NCI-H146 (cell line): ENCODE results near the gene TMEM131.
"Not testable (repeated sequence)": the region's sequence is repeated elsewhere in the genome, so short reads cannot be mapped to it uniquely, and the experiment has no call there.

ENCODE experiments used
- DNase-seq: peaks from one replicate; lab custom pipeline; 2025; lab: John Stamatoyannopoulos, UW

The TMEM131 gene

GRCh38 chr2:97858442-97858841 lies 137.3 kb downstream of the TMEM131 start:
- no peak for DNase-seq

DNA sequence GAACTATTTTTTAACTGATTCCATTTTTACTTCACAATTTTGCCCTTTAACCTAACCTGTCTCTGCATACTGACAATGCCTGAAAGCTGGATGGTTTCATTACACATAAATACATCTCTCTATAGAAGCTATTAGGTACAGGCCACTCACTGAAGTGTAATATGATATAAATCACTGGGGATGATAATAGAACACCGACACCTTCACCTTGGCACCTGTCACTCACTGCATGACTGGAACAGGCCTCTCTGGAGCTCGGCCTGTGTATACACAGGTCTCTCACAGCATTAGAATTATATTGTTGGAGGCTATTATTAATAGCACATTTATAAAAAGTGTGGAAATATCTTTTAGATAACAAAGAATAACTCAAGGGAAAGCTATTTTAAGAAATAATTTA lies 138.2 kb downstream of the TMEM131 start:
- DNase-seq: peak; percentile 32

- DNase-seq: not testable (repeated sequence)
Measured at GRCh38 chr2:97853057-97853456, 142.7 kb downstream of the TMEM131 start.

DNA sequence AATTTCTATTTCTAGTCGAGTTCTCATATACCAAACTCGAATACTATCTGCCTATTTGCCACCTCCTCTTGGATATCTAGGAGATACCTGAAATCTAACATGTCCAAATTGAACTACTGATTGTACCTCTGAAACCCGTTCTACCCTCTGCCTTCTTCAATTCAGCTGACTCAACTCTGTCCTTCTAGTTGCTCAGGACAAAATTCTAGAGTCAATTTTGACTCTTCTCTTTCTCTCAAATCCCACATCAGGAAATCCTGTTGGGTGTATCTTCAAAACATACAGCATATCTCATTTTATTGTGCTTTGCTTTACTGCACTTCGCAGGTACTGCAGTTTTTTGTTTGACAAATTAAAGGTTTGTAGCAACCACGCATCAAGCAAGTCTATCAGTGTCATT lies 144.6 kb downstream of the TMEM131 start:
- DNase-seq: no peak

GRCh38 chr2:97849881-97850528 lies 145.7 kb downstream of the TMEM131 start:
- DNase-seq: no peak

GRCh38 chr2:97848306-97848705 lies 147.4 kb downstream of the TMEM131 start:
- no peak for DNase-seq

- DNase-seq: not testable (repeated sequence)
Measured at GRCh38 chr2:97846716-97847115, 149.0 kb downstream of the TMEM131 start.

DNA sequence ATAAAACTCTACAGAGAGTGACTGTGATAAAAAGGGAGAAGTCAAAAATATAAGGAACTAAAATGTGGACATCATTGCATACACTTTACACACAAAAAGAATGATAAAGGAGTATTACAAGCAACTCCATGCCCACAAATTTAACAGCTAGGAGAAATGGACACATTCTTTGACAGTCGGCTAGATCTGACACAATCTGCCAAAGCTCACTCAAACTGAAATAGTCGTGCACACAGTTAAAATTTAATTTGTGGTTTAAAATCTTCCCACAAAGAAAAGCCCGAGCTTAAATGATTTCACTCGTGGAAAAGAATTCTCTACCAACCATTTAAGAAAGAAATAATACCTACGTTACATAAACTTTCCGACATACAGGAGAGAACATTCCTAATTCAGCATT lies 149.9 kb downstream of the TMEM131 start:
- DNase-seq: no peak

DNA sequence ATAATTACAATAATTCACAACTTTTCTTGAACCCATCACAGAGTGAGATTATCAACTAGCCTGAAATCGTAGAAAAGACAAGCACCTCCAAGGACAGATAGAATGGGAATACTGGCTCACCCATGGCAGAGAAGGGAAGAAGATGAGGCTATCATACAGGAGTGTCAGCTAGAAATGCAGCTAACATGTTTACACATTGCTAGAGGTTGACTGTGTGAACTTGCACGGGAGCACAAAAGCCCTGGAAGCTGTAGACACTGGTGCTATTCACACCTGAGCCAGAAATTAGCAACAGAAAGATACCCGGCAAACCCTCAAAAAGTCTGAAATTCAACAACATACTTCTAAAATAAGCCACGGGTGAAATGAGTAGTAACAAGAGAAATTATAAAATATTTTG lies 150.6 kb downstream of the TMEM131 start:
- DNase-seq: no peak

- peak; percentile 11 for DNase-seq
Measured at GRCh38 chr2:97844311-97844859, 151.4 kb downstream of the TMEM131 start.

- no peak for DNase-seq
Measured at GRCh38 chr2:97840198-97840597, 155.6 kb downstream of the TMEM131 start.

GRCh38 chr2:97834610-97835009 lies 161.1 kb downstream of the TMEM131 start:
- DNase-seq: no peak

GRCh38 chr2:97831121-97831520 lies 164.6 kb downstream of the TMEM131 start:
- no peak for DNase-seq

- not testable (repeated sequence) for DNase-seq
Measured at GRCh38 chr2:97829255-97829654, 166.5 kb downstream of the TMEM131 start.

DNA sequence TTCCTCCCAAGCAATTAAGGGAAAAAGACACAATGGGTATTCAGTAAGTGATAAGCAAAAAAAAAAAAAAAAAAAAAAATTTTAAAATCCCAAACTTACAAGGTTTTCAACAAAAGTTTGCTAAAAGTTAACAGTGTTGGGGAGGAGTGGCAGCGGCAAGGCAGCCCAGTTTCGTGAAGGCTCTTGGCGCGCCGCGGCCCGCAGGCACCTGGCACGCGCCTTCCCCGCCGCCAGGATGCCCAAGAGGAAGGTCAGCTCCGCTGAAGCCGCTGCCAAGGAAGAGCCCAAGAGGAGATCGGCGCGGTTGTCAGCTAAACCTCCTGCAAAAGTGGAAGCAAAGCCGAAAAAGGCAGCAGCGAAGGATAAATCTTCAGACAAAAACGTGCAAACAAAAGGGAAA lies 168.7 kb downstream of the TMEM131 start:
- not testable (repeated sequence) for DNase-seq

DNA sequence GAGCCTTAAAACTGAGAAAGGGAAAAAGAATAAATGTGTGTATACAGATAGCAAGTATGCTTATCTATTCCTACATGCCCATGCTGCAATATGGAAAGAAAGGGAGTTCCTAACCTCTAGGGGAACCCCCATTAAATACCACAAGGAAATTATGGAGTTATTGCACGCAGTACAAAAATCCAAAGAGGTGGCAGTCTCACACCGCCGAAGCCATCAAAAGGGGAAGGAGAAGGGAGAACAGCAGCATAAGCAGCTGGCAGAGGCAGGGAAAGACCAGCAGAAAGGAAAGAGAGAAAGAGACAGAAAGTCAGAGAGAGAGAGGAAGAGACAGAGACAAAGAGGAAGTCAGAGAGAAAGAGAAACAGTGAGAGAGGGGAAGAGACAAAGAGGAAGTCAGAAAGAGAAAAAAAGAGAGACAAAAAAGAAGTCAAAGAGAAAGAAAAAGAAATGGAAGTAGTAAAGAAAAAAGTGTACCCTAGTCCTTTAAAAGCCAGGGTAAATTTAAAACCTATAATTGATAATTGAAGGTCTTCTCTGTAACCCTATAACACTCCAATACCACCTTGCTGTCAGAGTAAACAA lies 169.4 kb downstream of the TMEM131 start:
- DNase-seq: not testable (repeated sequence)

GRCh38 chr2:97824011-97824410 lies 171.7 kb downstream of the TMEM131 start:
- not testable (repeated sequence) for DNase-seq

- not testable (repeated sequence) for DNase-seq
Measured at GRCh38 chr2:97821862-97822261, 173.9 kb downstream of the TMEM131 start.

DNA sequence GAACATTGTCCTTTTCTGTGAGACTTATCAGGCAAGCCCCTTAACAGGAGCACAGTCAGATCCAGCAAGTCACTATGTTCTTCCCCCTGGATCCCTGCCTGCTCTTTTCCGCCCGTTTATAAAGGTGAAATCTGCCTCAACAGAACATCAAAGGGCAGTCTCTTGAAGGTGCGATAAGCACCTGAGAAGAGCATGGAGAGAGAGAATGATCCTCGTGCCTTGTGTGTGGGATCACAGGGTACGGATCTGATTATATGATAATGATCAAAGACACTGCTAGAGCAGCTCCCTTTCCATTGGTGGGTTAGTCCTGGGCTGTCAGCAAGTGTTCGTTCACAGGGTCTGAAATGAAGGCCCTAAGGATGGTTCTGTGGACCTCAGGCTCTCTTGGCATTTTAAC lies 176.0 kb downstream of the TMEM131 start:
- no peak for DNase-seq

DNA sequence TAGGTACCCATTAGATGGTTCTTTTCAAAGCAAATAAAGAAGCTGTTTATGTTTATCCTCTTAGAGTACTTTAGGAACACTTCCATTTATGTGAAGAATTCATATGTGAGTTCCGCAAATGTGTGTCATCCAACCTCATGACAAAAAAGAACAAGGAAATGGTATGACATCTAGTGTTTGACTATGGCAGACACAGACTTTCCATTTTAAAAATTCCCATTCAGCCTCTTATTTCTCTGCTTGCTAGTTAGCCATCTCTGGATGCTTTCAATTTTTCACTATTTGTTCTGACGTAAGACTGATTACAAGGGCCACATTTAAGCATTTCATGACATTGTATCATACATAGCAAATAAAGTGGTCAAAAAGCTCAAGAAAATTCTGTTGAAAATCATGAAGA lies 179.3 kb downstream of the TMEM131 start:
- no peak for DNase-seq

GRCh38 chr2:97812931-97813330 lies 182.8 kb downstream of the TMEM131 start:
- no peak for DNase-seq

DNA sequence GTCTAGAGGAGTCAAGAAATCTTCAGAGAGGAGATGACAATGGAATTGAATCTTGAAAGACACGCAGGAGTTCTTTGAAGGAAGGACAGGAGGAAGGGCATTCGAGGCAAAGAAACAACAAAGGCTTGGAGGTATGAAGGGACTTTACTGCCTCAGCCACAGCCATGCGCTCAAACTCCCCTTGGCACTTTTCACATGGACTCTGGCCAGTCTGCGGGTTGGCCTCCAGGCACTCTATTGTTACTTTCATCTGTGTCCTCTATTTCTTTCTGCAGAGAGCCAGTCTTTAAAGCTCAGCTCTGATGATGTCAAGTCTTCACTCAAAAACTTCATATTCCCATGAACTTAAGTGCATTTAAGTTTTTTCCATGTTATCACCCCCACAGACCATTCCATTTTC lies 186.9 kb downstream of the TMEM131 start:
- no peak for DNase-seq

DNA sequence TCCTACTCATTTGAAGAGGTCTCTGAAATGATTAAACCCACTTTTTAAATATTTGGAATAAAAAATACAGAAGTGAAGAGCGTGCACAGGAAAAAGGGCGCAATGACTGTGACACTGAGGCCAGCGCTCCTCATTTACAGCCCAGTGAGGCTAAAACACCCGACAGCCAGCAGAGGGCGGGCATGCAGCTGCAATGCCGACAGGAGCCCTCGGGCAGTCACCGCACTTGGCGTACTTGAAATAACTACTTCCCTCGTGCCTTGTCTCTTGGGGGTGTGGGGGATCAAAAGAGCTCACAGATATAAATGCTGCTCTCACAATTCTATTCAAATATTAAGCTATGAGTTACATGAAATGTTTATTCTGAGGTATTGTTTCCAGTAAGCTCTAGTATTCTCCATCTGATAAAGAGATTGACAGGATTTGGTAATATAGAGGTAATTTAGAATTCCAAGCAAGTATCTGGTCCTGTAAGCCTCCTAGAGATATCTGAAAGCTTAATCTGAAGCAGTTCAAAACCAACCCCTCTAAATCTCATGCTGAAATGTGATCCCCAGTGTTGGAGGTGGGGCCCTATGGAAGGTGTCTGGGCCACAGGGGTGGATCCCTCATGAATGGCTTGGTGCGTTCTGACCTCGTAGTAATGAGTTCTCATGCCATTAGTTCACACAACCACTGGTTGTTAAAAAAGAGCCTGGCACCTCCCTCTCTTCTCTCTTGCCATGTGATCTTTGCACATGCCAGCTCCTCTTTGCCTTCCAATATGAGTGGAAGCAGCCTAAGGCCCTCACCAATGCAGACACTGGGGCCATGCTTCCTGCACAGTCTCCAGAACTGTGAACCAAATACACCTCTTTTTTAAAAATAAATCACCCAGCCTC lies 188.8 kb downstream of the TMEM131 start:
- peak; percentile 64 for DNase-seq
